ENCODE measurements around the gene NQO2.
"Not testable (repeated sequence)": the region's sequence is repeated elsewhere in the genome, so short reads cannot be mapped to it uniquely, and the experiment has no call there.

Gene NQO2

GRCh38 chr6:3037638-3038365 lies 38.1 kb downstream of the NQO2 start:
- H3K27ac ChIP-seq = no peak overlapping the region
- TF ChIP-seq CTCF (conservative IDR thresholded peaks at IDR 0.05) = no peak
- TF ChIP-seq ZFX (IDR thresholded peaks at IDR 0.05) = no peak

DNA sequence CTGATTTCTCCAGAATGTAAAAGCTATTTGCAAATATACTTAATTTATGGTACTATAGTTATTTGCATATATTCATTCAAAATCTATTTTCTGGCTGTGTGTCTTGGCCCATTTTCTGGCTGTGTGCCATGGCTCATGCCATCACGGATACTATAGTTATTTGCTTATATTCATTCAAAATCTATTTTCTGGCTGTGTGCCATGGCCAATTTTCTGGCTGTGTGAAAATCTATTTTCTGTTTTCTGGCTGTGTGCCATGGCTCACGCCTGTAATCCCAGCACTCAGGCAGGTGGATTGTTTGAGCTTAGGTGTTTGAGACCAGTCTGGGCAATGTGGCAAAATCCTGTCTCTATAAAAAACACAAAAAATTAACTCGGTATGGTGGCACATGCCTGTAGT lies 39.7 kb downstream of the NQO2 start:
- TF ChIP-seq ZFX (IDR thresholded peaks at IDR 0.05) (no peak), CTCF (conservative IDR thresholded peaks at IDR 0.05) (no peak)

GRCh38 chr6:3041147-3041546 lies 41.5 kb downstream of the NQO2 start:
- no peak for TF ChIP-seq CTCF (conservative IDR thresholded peaks at IDR 0.05)
- TF ChIP-seq ZFX (IDR thresholded peaks at IDR 0.05) = no peak

More for the DNA sequence above, 39.7 kb downstream of the NQO2 start:
- H3K27ac ChIP-seq = no peak overlapping the region

DNA sequence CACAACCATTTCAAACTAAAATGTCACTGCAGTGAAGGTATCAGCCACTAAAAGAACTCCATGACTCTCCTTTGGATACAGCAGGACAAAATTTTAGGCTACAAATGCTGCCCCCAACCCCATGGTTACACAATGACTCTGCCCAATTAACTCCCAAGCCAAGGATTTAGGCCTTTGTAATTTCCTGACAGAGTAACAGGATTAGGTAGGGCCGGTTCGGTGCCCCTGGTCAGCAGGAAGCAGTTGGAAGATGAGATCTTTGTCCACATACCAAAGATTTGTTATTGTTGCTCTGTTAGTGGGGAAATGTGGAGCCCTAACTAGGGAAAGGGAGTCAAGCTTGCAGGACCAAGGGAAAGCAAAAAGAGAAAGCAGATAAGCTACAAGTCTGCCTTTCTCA lies 41.9 kb downstream of the NQO2 start:
- TF ChIP-seq ZFX (IDR thresholded peaks at IDR 0.05) (no peak), CTCF (conservative IDR thresholded peaks at IDR 0.05) (no peak)
- H3K27ac ChIP-seq = no peak overlapping the region

More at GRCh38 chr6:3041147-3041546, 41.5 kb downstream of the NQO2 start:
- no peak overlapping the region for H3K27ac ChIP-seq

GRCh38 chr6:3045369-3045768 lies 45.7 kb downstream of the NQO2 start:
- H3K27ac ChIP-seq = no peak overlapping the region
- no peak for TF ChIP-seq CTCF (conservative IDR thresholded peaks at IDR 0.05)
- no peak for TF ChIP-seq ZFX (IDR thresholded peaks at IDR 0.05)

DNA sequence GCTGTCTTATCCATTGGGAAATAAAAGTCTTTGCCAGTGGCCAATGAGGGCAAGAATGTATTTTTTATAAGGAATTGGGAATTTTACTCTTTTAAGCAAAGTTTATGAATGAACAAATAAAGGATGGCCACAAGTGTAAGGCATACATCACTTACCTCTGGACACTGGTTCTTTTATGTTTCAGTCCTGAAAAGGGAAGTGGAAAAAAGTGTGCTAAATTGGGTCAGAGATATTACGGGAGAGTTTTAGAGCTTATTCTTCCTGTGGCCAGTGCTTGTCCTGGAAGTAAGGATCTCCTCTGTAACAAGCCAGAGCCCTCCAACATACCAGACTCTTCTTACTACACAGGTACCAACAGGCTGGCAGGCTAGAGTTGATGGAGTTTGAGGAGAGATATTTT lies 46.1 kb downstream of the NQO2 start:
- H3K27ac ChIP-seq = no peak overlapping the region
- TF ChIP-seq CTCF (conservative IDR thresholded peaks at IDR 0.05) (no peak), ZFX (IDR thresholded peaks at IDR 0.05) (no peak)

DNA sequence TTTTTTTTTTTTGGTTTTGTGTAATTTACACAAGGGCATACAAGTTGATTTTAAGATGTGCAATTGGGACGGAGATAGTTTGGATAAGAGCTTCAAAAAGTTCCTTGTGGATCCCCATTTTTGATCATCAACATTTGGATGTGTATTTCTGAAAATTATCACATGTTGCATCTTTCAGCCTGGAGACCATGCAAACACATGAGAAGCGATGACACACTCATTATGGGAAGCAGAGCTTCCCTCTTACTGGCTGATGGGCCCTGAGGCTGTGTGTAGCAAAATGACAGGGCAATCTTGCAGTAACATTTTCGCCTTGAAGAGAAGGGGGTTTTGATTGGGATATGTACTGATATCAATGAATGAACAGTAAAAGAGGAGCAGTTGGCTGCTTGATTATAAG lies 46.6 kb downstream of the NQO2 start:
- no peak overlapping the region for H3K27ac ChIP-seq
- no peak for TF ChIP-seq ZFX (IDR thresholded peaks at IDR 0.05)
- no peak for TF ChIP-seq CTCF (conservative IDR thresholded peaks at IDR 0.05)

DNA sequence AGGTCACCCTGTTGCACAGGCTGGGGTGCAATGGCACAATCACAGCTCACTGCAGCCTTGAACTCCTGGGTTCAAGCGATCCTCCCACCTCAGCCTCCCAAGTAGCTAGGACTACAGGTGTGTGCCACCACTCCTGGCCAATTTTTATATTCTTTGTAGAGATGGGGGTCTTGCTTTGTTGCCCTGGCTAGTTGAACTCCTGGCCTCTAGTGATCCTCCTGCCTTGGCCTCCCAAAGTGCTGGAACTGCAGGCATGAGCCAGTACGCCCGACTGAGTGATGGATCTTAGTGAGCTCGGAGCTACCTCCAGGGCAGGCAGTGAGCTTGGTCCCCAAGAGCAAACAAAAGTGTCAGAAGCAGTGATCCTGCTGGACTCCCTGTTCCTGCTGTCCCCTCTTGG lies 48.3 kb downstream of the NQO2 start:
- not testable (repeated sequence) for H3K27ac ChIP-seq

All from C4-2B (cell line).